ENCODE data around the gene TMEM50B. TPM values are rescaled to one million over a fixed set of nuclear protein-coding genes. Genes with fewer than 3 reads are reported as not detected.

The TMEM50B gene
- total and polyA plus RNA-seq, 2 of the 8 experiments (the other 6 are each of a cell fraction or from before 2014, with no cell fraction given), result 16.8 to 20.5 TPM

DNA sequence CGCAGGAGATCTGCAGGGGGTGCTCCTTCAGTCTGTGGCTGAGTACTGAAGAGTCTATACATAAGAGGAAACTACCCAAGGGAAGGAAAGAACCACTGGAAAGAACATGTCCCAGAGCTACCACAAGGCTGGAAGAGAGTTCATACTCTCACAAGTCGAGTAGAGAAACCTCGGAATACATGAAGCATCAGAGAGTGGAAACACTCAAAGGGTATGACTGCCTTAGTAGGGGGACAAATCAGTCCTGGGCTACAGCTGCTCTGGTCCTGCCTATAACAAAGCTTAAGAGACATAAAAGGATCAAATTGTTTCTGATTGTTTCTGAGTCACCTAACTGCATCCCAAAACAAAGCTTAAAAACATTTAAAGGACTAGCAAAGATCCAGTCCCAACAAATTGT is 27.4 kb downstream of the TMEM50B start:
- POLR2A ChIA-PET (ENCODE audit: partially characterized antibody), result interaction anchor here (0.6 kb wide), 1 partner anchor 210 kb away, joined by 3 read pairs; no protein-coding TSS in a partner anchor

More for the DNA sequence above, 27.4 kb downstream of the TMEM50B start:
- H2BK12ac ChIP-seq (ENCODE audit: low read depth, low read length), result no peak overlapping the region
- 90% methylated on average over 3 of the region's 3 CpGs; no CpG with 5 or more reads in 1 of the 2 experiments for WGBS, 2 experiments (ENCODE audit: extremely low coverage in 1 of 2, insufficient coverage in 1 of 2, insufficient read length in 1 of 2, insufficient replicate concordance in 2 of 2, low coverage in 1 of 2, low lambda C conversion rate in 2 of 2, missing lambda C conversion rate in 1 of 2)
- no peak overlapping the region for H2BK5ac ChIP-seq (ENCODE audit: low read depth, low read length)
- no peaks in the 10 kb centered on the region for H3K27me3 ChIP-seq (replicated peaks in 1 of 4; ENCODE audit: control insufficient read depth in 3 of 4, extremely low read depth in 1 of 4, insufficient read depth in 3 of 4, low read length in 3 of 4)
- no peaks in the 10 kb centered on the region; a peak in 2 of 8 replicates for H3K36me3 ChIP-seq (ENCODE audit: control insufficient read depth in 2 of 4, insufficient read depth in 4 of 4, low read length in 3 of 4)
- no peak overlapping the region for H3K4ac ChIP-seq (replicated peaks; ENCODE audit: insufficient read length, low read depth, low read length)
- FAIRE-seq (no peak), DNase-seq (ENCODE audit: low read depth in 1 of 2, low spot score in 2 of 2) (no peak)
- no peaks in the 10 kb centered on the region for H3K9me3 ChIP-seq (ENCODE audit: insufficient read depth in 2 of 2, low read depth in 1 of 2, low read length in 1 of 2)
- H2AFZ ChIP-seq (ENCODE audit: low read length), result no peak overlapping the region
- no peaks in the 10 kb centered on the region for H3K79me2 ChIP-seq (ENCODE audit: control insufficient read depth in 1 of 2, insufficient read depth in 2 of 2, low read length in 2 of 2)
- no peak overlapping the region for H2BK20ac ChIP-seq (ENCODE audit: low read length)
- H3K9ac ChIP-seq (replicated peaks in 1 of 4; ENCODE audit: extremely low read depth in 1 of 4, low read depth in 3 of 4, low read length in 3 of 4), result no peak overlapping the region
- no peak overlapping the region for H3K23ac ChIP-seq (ENCODE audit: insufficient read length)
- CTCF ChIA-PET (ENCODE audit: partially characterized antibody), result interaction anchor here (1.0 to 2.0 kb wide), 2 partner anchors 11 to 77 kb away, joined by 3 to 6 read pairs; no protein-coding TSS in a partner anchor
- H2BK15ac ChIP-seq (ENCODE audit: low read length), result no peak overlapping the region
- no peak overlapping the region for H3K4me2 ChIP-seq (ENCODE audit: insufficient read depth in 1 of 2, low read depth in 2 of 2, low read length in 2 of 2)
- H2AK5ac ChIP-seq (ENCODE audit: low read depth, low read length), result no peak overlapping the region
- H4K5ac ChIP-seq (ENCODE audit: insufficient read length, low read depth, low read length), result no peak overlapping the region
- no peak overlapping the region for H4K91ac ChIP-seq (replicated peaks; ENCODE audit: insufficient read length, low read length)
- no peak overlapping the region for H2BK120ac ChIP-seq (replicated peaks; ENCODE audit: low read depth, low read length)
- H3K23me2 ChIP-seq (ENCODE audit: low read depth, low read length), result no peaks in the 10 kb centered on the region
- H3K14ac ChIP-seq (ENCODE audit: insufficient read length), result no peak overlapping the region
- H3K4me3 ChIP-seq (ENCODE audit: extremely low read depth in 1 of 4, insufficient read depth in 2 of 4, low read depth in 3 of 4, low read length in 4 of 4), result no peak overlapping the region
- no peaks in the 10 kb centered on the region for H3K79me1 ChIP-seq (ENCODE audit: low read depth, low read length)
- no peak overlapping the region for H3K56ac ChIP-seq (replicated peaks; ENCODE audit: insufficient read length, low read depth, low read length)
- no peak overlapping the region for H3K18ac ChIP-seq (ENCODE audit: extremely low read depth, low read length)
- H4K20me1 ChIP-seq (replicated peaks in 1 of 2; ENCODE audit: control insufficient read depth in 1 of 2, insufficient read depth in 2 of 2, low read length in 2 of 2), result no peaks in the 10 kb centered on the region
- TF ChIP-seq SRF (IDR thresholded peaks at IDR 0.05; ENCODE audit: low read depth, low read length), result no peak
- TF ChIP-seq RBBP5 (IDR thresholded peaks at IDR 0.05; ENCODE audit: borderline replicate concordance, low read depth, low read length), result no peak
- no peak for TF ChIP-seq SAP30 (IDR thresholded peaks at IDR 0.05; ENCODE audit: insufficient read depth, insufficient replicate concordance, low read length)
- TF ChIP-seq EP300 (IDR thresholded peaks at IDR 0.05; ENCODE audit: borderline replicate concordance in 1 of 2, low read depth in 2 of 2, low read length in 2 of 2), result no peak
- TF ChIP-seq MAFK (IDR thresholded peaks at IDR 0.05; ENCODE audit: low read depth, low read length), result no peak
- TF ChIP-seq SP4 (IDR thresholded peaks at IDR 0.05; ENCODE audit: low read length), result no peak
- TF ChIP-seq, protein P1, sequence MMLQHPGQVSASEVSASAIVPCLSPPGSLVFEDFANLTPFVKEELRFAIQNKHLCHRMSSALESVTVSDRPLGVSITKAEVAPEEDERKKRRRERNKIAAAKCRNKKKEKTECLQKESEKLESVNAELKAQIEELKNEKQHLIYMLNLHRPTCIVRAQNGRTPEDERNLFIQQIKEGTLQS (IDR thresholded peaks at IDR 0.05; ENCODE audit: insufficient read depth, low read depth, low read length), result no peak
- TF ChIP-seq TCF12 (IDR thresholded peaks at IDR 0.05; ENCODE audit: low read depth, low read length), result no peak
- TF ChIP-seq SUZ12 (IDR thresholded peaks at IDR 0.05; ENCODE audit: low read length), result no peak
- TF ChIP-seq BRCA1 (IDR thresholded peaks at IDR 0.05; ENCODE audit: low read depth, low read length), result no peak
- no peak overlapping the region for H4K8ac ChIP-seq (ENCODE audit: extremely low read depth, insufficient read depth, low read length)
- H3K27ac ChIP-seq (ENCODE audit: low read depth, low read length), result no peak overlapping the region
- no peaks in the 10 kb centered on the region for H3K4me1 ChIP-seq (replicated peaks in 1 of 4; ENCODE audit: control insufficient read depth in 3 of 4, insufficient read depth in 4 of 4, low read length in 3 of 4)
